B cell (primary cell): Measurements from ENCODE around the gene PPP1R14C.

Experiments
- CTCF ChIP-seq: fragments of 200-600 bp; IDR thresholded peaks from one replicate; pipeline ENCODE4 v1.8.0; 2022; ENCODE audit warnings: antibody characterized with exemption, mild to moderate bottlenecking
- EZH2 ChIP-seq: IDR thresholded peaks from 2 replicates; pipeline ENCODE4 v1.6.1; 2012; ENCODE audit warnings: borderline replicate concordance, low read depth, mild to moderate bottlenecking, moderate library complexity, low read length; ENCODE audit not compliant: insufficient read depth, poor library complexity, severe bottlenecking

- TF ChIP-seq CTCF (no peak), EZH2 (no peak)
These were observed 40.0 kb upstream of the PPP1R14C start for GRCh38 chr6:150102750-150103270.
